ENCODE data around the gene BACE2.

The BACE2 gene

GRCh38 chr21:41149199-41149598 is 18.8 kb upstream of the BACE2 start:
- no peak for DNase-seq

GRCh38 chr21:41152147-41152546 is 15.8 kb upstream of the BACE2 start:
- no peak for DNase-seq

DNA sequence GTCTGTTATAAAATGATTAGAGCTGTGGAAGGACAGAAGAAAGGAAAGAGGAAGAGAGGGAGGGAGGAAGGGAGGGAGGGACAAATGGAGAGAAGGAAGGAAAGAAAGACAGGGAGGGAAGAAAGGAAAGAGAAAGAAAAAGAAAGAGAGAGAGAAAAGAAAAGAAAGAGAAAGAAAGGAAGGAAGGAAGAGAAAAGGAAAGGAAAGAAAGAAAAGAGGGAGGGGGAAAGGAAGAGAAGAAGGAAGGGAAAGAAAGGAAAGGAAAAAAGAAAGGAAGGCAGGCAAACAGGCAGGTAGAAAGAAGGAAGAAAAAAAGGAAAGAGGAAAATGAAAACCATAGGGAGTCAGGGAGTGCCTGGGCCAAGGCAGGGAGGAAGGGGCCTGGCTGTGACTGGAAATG is 14.5 kb upstream of the BACE2 start:
- DNase-seq: no peak

DNA sequence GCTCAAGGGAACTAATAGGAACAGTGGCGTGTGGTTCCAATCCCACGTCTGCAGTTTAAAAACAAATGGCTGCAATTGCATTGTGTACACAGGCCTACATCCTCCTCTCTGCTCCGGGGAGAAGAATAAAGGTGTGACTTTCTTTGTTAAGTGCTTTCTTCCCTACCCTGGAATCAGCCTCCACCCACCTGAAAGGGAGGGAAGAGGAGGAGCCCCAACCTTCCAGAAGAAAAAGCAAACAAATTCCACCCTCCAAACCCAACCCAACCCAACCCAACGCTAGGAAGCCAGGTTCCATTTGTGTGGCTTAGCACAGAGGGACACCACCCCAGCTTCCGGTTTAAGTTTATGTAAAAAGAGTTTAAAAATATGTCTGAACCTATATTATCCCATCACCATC is 11.8 kb upstream of the BACE2 start:
- no peak for DNase-seq

- DNase-seq: no peak
These were observed 9.9 kb upstream of the BACE2 start for GRCh38 chr21:41158026-41158425.

DNA sequence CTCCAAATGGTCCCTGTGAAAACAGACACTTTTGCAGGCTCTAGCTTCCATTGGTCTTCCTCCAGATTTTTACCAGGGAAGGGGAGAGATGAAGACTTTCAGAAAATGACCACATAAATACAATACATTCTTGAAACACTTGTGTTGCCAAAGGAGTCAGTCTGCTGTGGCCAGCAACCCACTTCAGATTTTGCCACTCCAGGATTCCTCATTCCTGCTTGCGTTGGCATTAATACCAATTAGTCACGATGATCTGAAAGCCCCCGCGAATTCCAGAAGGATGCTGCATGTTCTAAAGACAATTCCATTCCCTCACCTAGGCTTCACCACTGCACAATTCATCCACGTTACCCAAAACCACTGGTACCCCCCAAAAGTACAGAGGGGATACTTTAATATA is 7.9 kb upstream of the BACE2 start:
- DNase-seq: no peak

- no peak for DNase-seq
These were observed 6.5 kb upstream of the BACE2 start for GRCh38 chr21:41161428-41161827.

GRCh38 chr21:41162096-41162495 is 5.9 kb upstream of the BACE2 start:
- DNase-seq: no peak

- no peak for DNase-seq
These were observed 4.9 kb upstream of the BACE2 start for GRCh38 chr21:41163091-41163490.

DNA sequence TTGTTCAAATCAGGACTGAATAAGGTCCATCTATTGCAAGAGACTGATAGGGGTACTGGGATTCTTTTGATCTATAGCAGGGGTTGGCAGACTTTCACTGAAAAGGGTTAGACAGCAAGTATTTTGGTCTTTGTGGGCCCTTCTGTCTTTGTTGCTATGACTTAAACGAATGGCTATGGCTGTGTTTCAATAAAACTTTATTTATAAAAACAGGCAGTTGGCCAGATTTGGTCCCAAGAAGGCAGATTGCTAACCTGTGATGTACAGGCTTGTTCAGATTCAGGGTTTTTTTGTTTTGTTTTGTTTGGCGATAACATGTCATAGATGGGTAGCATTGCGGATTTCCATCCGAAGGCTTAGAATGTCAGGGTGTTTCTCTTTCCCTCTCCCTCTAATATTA is 3.9 kb upstream of the BACE2 start:
- DNase-seq: no peak

- peak; percentile 25 for DNase-seq
These were observed 2.8 kb upstream of the BACE2 start for GRCh38 chr21:41164981-41165655.

GRCh38 chr21:41166884-41167283 is 1.1 kb upstream of the BACE2 start:
- no peak for DNase-seq

DNA sequence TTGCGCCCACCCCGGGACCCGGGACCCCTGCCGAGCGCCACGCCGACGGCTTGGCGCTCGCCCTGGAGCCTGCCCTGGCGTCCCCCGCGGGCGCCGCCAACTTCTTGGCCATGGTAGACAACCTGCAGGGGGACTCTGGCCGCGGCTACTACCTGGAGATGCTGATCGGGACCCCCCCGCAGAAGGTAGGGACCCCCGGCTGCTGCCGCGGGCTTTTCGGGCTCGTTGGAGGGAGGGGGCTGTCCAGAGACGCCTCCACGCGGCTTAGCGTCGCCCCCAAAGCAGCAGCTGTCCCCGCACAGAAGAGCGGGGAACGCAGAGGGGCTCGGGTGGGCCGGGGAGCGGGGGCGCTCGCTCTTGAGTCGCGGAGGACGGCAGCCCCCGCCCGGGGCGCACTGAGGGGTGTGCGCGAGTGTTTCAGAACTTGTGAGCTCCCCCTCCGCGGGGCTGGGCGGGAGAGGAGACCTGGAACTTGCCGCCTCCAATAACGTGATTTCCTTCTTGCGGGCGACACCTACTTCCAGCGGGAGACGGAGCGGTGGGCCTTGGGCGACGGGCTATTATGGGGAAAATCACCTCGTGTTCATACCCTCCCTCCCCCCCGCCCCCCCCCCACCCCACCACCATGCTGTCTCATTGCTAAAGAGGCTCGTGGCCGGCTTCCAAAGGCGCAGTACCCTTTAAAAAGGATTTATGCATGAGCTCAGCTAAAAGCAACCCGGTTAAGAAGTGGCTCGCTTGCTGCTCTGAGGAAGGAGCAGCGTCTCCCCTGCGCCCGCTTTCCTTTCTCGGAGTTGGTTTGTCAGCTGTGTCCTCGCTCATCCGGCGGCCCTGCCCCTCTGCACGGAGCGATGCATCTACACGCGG is 664 bp downstream of the BACE2 start:
- peak; percentile 36 for DNase-seq

DNA sequence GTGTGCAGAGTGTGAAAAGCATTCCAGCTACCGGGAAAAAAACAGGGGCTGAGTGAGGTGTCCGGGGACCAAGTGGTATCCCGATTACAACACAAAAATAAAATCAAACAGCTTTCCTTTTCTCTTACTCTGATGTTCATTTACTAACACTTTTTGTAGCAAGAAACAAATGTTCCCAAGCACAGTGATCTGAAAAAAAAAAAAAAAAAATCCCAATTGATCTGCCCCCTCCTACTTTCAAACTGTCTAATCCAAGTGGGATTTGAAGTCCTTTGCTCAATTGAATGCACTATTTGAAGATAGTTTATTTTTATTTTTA is 1.3 kb downstream of the BACE2 start:
- no peak for DNase-seq

DNA sequence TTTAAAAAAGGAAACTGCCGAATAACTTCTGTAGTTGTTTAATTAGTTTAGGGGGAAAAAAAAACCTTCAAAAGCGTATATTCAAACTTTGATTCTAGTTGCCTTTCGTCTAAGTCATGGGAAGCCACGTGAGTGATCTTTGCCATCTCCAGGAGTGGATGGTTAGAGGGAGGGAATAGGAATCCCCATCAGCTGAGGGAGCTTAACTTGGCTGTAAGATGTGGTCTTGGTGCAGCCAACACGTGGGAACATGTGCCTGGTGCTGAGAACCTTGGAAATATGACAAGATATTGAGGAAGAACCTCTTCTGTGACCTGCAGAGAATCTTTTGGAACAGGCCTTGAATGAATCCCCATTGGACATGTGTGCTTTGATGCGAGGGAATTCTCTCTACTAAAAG is 1.7 kb downstream of the BACE2 start:
- DNase-seq: no peak

GRCh38 chr21:41170442-41170841 is 2.5 kb downstream of the BACE2 start:
- peak; percentile 25 for DNase-seq

DNA sequence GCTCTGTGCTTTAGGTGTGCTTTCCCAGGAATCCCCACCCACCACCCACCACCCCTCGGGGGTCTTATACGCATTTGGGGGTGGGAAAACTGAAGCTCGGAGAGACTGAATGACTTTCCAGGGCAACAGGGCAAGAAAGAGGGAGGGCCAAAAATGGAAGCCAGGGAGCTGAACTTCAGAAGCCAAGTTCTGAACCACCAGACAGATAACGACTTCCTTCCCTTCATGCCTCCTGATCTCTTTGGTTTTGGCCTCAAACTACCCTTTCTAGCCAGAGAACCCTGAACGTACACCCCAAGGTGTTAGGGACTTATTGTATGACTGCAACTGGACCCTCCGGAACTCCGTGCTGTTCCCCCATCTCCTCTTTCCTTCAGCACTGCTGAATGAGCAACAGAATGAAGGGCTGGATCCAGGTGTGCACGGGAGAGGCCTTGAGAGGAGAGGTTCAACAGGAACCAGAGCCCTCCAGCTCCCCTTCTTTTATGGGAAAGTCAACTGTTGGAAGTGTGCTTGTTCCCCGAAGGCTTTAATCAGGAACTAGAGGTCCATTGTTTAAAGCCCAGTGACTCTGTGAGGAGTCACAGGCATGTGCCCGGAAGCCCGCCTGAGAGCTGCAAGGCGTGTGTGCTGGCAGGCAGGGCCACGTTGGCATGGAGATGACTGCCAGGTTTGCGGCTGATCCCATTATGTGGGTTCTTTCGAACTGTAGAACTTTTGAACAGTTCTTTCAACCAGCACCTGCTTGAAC is 3.1 kb downstream of the BACE2 start:
- no peak for DNase-seq

- no peak for DNase-seq
These were observed 7.1 kb downstream of the BACE2 start for GRCh38 chr21:41175080-41175479.

- no peak for DNase-seq
These were observed 8.9 kb downstream of the BACE2 start for GRCh38 chr21:41176846-41177245.

- no peak for DNase-seq
These were observed 12.8 kb downstream of the BACE2 start for GRCh38 chr21:41180752-41181151.

DNA sequence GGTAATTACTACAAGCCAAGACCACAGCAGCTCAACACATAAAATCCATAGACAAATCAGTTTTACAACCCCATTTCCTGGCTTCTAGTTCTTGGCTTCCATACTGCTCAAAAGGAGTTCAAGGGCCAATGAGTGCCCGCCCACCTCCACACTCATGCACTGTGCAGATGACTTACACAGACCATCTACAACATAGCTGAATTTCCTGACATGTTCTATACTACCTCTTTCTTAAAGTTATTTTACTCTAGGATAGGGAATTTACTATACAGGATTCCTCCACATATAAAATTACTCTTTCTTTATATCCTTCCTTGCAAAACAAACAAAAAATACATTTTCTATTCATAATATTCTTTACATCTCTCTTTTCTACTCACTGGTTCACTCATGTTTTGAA is 14.6 kb downstream of the BACE2 start:
- no peak for DNase-seq

GRCh38 chr21:41183575-41183974 is 15.6 kb downstream of the BACE2 start:
- DNase-seq: no peak

DNA sequence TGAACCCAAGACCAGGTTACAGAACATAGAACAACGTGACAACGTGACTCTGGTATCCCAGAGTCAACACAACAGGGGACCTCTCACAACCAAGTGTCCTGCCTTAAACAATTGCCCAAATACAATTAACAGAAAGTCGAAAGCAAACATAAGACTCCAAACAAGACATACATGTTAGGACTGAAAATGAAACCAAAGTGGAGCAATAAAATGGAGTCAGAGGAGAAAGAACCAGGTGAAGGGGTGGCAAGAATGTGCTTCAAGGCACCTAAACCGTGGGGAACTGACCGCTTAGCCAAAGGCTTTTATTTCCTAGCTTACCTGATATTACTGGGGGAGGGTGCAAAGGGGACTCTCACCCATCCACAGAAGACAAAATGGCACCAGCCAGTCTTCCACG is 17.8 kb downstream of the BACE2 start:
- no peak for DNase-seq
